ENCODE results near the gene ZFYVE26.

DNA sequence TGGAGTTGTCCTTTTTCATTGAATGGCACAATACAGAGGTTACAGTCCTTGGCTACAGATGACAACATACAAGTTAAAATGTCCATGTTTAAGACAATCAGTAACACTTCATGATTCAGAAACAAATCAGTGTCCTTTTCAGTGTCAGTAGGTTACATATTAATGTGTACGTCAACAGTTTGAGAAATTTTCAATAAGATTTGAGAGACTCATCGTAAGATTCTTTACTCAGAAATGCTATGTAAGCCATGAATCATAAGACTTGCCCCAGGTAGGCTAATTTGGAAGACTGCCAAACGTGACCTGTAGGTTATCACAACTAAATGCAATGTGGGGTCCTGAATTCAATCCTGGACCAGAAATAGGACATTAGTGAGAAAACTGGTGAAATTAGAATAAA, 111.2 kb downstream of the ZFYVE26 start:
- TF ChIP-seq POLR2A (IDR thresholded peaks at IDR 0.05; ENCODE audit: low read depth, low read length) (no peak), POLR2AphosphoS5 (IDR thresholded peaks at IDR 0.05; ENCODE audit: low read depth, low read length) (no peak), TAF1 (IDR thresholded peaks at IDR 0.05; ENCODE audit: low read depth, low read length) (no peak), SPI1 (IDR thresholded peaks at IDR 0.05; ENCODE audit: low read depth, low read length) (no peak)
